Measurements from ENCODE around the gene SEC62. TPM values are rescaled to one million over a fixed set of nuclear protein-coding genes. Genes with fewer than 3 reads are reported as not detected.

Gene SEC62
- total RNA-seq, 3 donors from 2014 or later (not counting 1 experiment from before 2014, with no cell fraction given) = 83.3 to 88.5 (median 86.6) TPM

- no peak for TF ChIP-seq CTCF (IDR thresholded peaks at IDR 0.05)
Observed at GRCh38 chr3:169946336-169946735, 20.3 kb upstream of the SEC62 start.

GRCh38 chr3:169948559-169949448 lies 17.8 kb upstream of the SEC62 start:
- Histone ChIP-seq H3K4me3 (ENCODE audit: low read length) (no peak overlapping the region), H3K4me1 (ENCODE audit: control insufficient read depth, insufficient read depth, low read length) (peaks cover 6% of the 10 kb centered on the region), H3K9me3 (ENCODE audit: control insufficient read depth, insufficient read depth, low read length) (no peaks in the 10 kb centered on the region), H3K36me3 (ENCODE audit: control insufficient read depth, insufficient read depth, low read length) (no peaks in the 10 kb centered on the region), H3K27ac (ENCODE audit: low read length) (no peak overlapping the region), H3K27me3 (ENCODE audit: control insufficient read depth, insufficient read depth, low read length) (peaks cover 4% of the 10 kb centered on the region)
- Mint-ChIP-seq H3K36me3 (no peaks in the 10 kb centered on the region), H3K27me3 (ENCODE audit: low read depth in 2 of 2) (peaks cover 0 to 16% of the 10 kb centered on the region in 2 donors), H3K4me3 (no peak overlapping the region), H3K4me1 (no peaks in the 10 kb centered on the region), H3K27ac (no peak overlapping the region), H3K9me3 (no peaks in the 10 kb centered on the region)
- TF ChIP-seq CTCF (IDR thresholded peaks at IDR 0.05) = no peak
- ATAC-seq (no peak), DNase-seq (no peak)
- intact Hi-C loops (cut with micrococcal nuclease) = no loop called here
- WGBS (ENCODE audit: insufficient coverage) = 96% methylated on average over 2 of the region's 2 CpGs

More at GRCh38 chr3:169946336-169946735, 20.3 kb upstream of the SEC62 start:
- H3K27me3 Mint-ChIP-seq (ENCODE audit: low read depth in 2 of 2) = peaks cover 3 to 8% of the 10 kb centered on the region in 2 donors
- H3K9me3 ChIP-seq (ENCODE audit: control insufficient read depth, insufficient read depth, low read length) = no peaks in the 10 kb centered on the region
- H3K9me3 Mint-ChIP-seq = no peaks in the 10 kb centered on the region
- H3K36me3 Mint-ChIP-seq = no peaks in the 10 kb centered on the region
- H3K27me3 ChIP-seq (ENCODE audit: control insufficient read depth, insufficient read depth, low read length) = no peaks in the 10 kb centered on the region
- no peaks in the 10 kb centered on the region for H3K36me3 ChIP-seq (ENCODE audit: control insufficient read depth, insufficient read depth, low read length)
- WGBS (ENCODE audit: insufficient coverage) = 94% methylated on average over 3 of the region's 3 CpGs
- no peak overlapping the region for H3K27ac ChIP-seq (ENCODE audit: low read length)
- no peak overlapping the region for H3K4me3 Mint-ChIP-seq
- H3K4me1 Mint-ChIP-seq = no peaks in the 10 kb centered on the region
- no peak overlapping the region for H3K27ac Mint-ChIP-seq
- intact Hi-C loops (cut with micrococcal nuclease) = no loop called here
- DNase-seq (no peak), ATAC-seq (no peak)
- H3K4me1 ChIP-seq (ENCODE audit: control insufficient read depth, insufficient read depth, low read length) = peaks cover 6% of the 10 kb centered on the region
- H3K4me3 ChIP-seq (ENCODE audit: low read length) = no peak overlapping the region

GRCh38 chr3:169952045-169952444 lies 14.6 kb upstream of the SEC62 start:
- ATAC-seq = no peak
- no peaks in the 10 kb centered on the region for H3K4me1 Mint-ChIP-seq
- TF ChIP-seq CTCF (IDR thresholded peaks at IDR 0.05) = no peak
- Histone ChIP-seq H3K4me1 (ENCODE audit: control insufficient read depth, insufficient read depth, low read length) (peaks cover 5% of the 10 kb centered on the region), H3K4me3 (ENCODE audit: low read length) (no peak overlapping the region), H3K36me3 (ENCODE audit: control insufficient read depth, insufficient read depth, low read length) (no peaks in the 10 kb centered on the region), H3K27ac (ENCODE audit: low read length) (no peak overlapping the region), H3K9me3 (ENCODE audit: control insufficient read depth, insufficient read depth, low read length) (no peaks in the 10 kb centered on the region), H3K27me3 (ENCODE audit: control insufficient read depth, insufficient read depth, low read length) (peaks cover 4% of the 10 kb centered on the region)
- H3K4me3 Mint-ChIP-seq = no peak overlapping the region
- no peaks in the 10 kb centered on the region for H3K9me3 Mint-ChIP-seq
- 88% methylated on average over 1 of the region's 1 CpG for WGBS (ENCODE audit: insufficient coverage)
- H3K27me3 Mint-ChIP-seq (ENCODE audit: low read depth in 2 of 2) = peaks cover 10 to 27% of the 10 kb centered on the region in 2 donors
- intact Hi-C loops (cut with micrococcal nuclease) = no loop called here
- no peak for DNase-seq
- H3K27ac Mint-ChIP-seq = no peak overlapping the region
- H3K36me3 Mint-ChIP-seq = no peaks in the 10 kb centered on the region

Measured in natural killer cell (primary cell).